IPS-NIHi11 (cell line): ENCODE measurements around the gene VPS37B.
"Not testable (repeated sequence)": the region's sequence is repeated elsewhere in the genome, so short reads cannot be mapped to it uniquely, and the experiment has no call there.

Experiments used
- DNase-seq: peaks from one replicate; pipeline ENCODE4 v3.0.0; 2012; ENCODE audit warnings: mixed read lengths, low spot score

Gene VPS37B

DNA sequence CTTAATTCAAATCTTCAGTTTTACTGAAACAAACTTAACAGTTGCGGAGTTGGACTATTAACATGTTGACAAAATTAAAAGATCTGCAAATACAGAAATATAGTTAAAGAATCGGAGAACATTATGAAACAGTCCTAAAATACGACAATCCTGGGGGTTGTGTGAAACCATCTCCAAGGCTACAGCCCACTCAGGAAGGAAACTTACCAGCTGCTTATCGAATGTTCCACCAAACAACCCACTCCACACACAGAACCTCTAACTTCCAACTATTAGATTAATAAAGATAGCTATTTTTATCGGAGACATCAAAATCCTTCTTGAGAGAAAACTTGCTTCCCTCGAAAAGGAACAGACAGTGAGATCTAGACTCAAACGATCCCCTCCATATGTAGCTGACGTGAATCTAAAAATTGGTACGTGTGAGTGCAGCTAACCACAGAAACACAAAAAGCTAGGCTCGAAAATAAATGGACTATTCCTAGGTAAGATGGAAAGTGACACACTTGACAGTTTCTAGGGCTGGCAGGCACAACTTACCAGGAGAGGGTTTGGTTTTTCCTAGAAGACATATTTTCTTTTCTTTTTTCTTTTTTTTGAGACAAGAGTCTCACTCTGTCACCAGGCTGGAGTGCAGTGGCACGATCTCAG, 12.9 kb downstream of the VPS37B start:
- no peak for DNase-seq

DNA sequence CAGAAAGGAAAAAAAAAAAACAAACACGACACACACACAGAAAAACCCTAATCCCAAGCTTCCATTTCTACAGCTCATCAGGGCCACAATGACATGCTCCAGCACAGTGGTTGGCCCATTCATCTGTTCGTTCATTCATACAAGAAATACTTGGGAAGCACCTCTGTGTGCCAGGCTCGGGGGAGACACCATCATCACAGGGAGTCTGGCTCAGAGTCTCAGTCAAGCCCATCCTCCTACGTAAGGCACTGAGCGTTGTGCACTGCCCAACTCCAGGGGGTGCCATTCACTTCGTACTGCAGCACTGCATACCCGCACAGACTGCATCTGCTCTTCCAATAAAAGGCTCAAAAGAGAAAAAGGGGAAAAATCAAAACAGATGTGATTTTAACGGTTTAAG, 15.3 kb downstream of the VPS37B start:
- peak; percentile 61 for DNase-seq

DNA sequence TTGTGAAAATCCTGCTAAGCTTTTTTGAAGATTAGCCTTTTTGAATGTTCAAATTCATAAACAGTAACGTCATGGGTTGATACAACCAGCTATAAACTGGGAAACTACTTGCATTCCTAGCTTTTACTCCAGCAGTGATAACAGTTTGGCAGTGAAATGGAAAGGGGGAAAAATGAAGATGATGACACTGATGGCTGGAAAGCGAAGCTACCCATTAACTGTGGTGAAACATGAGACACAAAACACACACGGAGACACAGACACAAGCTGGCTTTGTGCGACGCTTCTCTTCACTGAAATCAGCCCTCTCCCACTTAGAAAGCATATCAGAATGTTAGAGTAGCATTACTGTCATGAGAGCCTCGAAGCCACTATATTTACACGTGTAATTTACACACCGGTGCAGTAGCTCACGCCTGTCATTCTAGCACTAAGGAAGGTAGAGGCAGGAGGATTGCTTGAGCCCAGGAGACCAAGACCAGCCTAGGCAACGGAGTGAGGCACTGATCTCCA, 15.7 kb downstream of the VPS37B start:
- DNase-seq = no peak

DNA sequence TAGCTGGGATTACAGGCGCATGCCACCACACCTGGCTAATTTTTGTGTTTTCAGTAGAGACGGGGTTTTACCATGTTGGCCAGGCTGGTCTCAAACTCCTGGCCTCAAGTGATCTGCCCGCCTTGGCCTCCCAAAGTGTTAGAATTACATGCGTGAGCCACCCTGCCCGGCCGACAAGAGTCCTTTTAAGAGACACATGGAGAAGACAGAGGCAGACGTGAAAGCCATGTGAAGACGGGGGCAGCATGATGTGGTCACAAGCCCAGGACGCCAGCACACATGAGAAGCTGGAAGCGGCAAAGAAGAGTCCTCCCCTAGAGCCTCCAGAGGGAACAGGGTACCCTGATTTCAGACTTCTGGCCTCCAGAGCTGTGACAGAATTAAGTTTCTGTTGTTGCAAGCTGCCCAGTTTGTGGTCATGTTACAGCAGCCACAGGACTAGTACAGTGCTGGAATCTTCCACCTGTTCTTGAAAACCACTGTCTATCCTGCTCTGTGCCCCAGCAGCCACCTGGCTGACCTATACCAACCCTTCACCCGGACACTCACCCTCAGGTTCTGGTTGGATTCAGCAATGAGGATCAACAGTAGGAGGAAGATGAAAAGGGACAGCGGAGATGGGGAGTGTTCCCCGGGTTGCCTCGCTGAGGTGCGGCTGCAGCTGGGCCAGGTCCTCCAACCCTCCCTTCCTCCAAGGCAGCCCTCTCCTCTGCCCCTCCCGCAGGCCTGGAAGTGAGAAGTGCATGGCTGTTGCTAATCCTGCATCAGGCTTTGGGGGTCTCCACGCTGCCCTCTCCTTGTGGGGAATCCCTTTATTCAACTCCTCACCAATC, 16.9 kb downstream of the VPS37B start:
- DNase-seq = no peak

DNA sequence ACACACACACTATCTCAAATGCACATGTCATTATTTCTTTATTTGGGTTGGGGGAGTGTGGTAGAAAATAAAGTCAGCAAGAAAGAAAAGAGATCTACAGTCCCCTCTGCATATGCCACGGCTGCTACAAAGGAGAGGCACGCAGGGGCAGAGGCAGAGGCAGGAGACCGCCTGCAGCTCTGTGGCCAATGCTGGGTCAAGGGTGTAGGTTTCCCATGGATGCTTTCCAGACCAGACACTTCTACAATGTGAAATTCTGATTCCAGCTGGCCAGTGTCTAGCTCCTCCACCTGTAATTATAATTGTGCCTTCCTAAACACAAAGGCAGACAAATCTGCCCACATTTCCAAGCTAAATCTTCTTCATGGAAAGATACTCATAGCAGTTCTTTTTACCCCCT, 19.2 kb downstream of the VPS37B start:
- DNase-seq = no peak

DNA sequence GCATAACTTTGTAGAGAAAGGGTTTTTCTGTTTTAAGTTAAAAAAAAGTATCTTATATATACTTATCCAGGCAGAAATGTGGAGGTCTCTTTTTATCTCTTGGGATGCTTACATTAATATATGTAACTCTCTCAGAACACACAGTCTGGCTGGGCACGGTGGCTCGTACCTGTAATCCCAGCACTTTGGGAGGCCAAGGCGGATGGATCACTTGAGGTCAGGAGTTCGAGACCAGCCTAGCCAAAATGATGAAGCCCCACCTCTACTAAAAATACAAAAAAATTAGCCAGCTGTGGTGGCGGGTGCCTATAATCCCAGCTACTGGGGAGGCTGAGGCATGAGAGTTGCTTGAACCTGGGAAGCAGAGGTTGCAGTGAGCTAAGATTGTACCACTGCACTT, 19.6 kb downstream of the VPS37B start:
- not testable (repeated sequence) for DNase-seq

DNA sequence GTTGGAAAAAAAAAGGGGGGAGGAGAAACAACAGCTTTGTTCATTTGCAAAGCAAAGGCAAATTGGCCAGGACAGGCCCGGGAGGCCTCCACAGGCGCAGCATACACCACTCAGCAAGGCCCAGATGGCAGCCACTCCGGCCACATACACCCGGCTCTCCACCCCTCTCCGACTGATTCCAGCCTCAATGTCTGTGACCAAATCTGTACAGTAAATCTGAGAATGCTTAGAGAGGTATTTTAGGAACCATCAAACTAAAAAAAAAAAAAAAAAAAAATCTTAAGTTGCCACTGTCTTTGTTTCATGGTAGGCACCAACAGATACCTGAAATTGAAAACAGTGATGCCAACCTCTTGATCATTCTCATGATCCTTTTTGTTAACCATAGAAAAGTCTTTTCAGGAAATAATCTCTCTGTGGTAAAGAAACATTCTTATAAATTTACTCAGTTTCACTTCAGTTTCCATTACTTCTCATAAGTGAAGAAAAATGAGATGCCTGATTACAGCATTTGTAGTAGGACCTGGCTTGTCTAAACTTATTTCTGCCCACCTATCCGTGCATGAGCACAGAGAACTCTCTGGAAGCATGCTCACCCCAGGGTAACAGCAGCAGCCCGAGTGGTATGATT, 20.2 kb downstream of the VPS37B start:
- DNase-seq = no peak

DNA sequence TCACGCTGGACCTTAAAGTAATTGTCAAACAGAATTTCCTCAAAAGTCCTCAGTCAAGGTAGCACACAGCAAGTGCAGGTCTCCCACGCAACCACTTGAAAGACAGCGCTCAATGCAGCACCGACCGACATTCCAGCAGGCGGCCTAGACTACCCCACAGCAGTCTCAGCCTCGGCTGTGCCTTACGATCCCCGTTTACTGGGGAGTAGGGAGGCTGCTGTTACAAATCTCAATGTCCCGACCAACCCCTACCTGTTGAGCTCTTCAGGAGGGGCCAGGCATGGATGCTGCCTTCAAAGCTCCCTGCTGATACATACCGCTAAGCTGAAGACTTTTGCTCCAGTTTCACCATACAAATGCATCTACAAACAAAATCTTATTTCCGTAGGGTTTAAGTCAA, 21.8 kb downstream of the VPS37B start:
- no peak for DNase-seq

DNA sequence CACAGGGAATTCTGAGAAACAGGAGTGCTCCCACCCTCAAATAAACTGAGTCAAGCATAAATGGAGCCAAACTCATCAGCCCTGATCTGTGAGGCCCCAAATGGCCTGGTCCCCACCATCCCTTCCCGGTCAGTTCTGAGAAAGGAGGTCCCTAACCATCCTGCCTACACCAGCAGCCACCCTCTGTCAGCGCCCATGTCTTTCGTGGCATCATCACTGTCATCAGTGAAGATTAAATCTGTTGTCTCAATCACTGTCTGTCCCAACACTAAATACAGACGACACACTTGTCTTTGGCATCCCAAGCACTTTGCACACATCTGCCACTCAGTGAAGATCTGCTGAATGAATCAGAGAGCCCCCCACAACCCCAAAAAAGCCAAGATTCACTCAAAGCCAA, 22.4 kb downstream of the VPS37B start:
- no peak for DNase-seq

DNA sequence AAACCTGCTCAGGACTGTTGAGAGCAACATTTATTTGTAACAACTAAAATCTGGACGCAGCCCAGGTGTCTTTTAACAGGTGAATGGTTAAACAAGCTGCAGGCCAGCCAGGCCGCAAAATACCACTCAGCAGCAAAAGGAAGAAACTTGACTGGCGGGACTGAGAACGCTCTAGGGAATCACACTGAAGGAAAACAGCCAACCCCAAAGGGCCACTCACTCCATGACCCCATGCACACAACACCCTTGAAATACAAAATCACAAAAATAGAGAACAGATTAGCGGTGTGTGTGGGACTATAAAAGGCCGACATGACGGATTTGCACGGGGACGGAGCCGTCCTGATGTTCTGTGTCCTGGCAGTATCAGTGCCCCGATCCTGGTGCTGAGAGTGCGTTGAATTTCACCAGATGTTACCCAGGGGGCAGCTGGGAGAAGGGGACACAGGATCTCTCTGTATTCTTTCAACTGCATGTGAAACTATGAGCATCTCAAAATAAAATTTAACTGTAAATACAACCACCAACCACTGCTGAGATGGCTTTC, 23.0 kb downstream of the VPS37B start:
- no peak for DNase-seq

DNA sequence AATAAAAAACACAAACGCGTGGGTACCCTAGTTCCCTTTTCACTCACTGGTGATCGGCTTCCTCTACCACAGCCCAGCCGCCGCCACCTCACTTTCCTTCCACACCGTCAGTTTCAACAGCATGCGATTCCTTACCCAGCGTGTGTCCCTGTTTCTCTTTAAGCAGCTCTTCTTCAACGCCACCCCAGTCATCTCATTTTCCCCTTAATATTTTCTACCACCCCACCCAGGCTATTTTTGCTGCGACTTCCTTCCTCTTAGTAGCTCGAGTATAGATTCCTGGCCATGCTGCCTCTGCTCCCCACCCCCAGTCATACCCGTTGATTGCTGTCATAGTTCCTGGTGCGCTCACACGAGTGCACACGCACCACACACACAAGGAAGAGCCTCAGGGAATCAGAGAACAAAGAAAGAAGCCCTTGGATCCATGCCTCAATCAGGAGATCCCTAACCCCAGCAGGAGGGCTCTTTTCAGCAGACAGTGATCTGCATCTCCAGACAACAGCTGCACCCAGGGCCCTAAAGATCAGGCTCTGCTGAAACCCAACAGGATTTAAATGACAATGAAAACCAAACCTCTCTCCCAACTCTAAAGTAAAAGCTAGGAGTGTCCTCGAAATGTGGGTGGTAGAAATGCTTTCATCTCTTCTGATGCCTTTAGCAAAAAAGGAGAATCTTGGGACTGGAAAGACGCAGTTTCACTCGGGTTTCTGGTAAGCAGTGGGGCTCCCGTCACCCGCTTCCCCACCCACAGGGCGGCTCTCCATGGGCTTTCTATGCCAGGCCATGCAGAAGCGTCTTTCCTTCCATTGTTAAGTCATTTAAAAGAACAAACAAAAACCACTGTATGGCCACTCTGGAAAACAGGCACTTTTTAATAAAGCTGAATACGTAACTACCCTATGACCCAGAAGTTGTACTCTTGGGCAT, 23.8 kb downstream of the VPS37B start:
- peak; percentile 86 for DNase-seq

DNA sequence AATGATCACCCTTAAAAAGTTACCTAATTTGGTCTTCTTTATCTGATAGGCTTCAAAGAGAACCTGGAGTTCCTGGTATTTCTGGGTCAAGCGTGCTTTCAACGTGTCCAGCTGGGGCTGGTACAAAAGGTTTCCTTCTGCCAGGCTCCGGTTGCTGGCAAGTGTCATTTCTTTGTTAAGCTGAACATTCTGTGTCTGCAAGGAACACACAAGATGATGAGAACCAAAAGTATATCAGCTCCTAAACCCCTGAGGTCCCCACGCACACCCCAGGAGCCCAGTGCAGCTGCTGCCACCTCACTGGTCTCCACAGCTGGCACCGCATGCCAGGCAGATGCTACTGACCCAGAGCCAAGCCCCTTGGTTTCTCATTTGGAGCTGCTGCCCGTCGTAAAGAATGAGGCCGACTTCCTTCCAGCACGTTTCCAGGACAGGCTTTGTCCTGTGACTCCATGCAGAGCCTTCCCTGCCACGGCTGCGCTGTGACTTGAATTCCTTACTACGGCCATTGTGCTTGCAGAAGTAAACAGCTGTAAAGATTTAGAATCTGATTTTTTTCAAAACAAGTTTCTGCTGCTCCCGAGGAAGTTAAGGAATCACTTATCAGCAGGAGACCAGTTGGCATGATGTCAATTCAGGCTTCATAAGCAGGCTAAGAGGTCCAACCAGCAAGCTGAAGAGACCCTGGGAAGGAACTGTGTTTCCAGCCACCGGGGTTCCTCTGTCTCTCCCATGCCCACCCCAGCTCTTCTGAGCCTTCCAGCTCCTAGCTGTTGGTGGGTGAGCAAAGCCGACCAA, 24.9 kb downstream of the VPS37B start:
- DNase-seq = no peak

DNA sequence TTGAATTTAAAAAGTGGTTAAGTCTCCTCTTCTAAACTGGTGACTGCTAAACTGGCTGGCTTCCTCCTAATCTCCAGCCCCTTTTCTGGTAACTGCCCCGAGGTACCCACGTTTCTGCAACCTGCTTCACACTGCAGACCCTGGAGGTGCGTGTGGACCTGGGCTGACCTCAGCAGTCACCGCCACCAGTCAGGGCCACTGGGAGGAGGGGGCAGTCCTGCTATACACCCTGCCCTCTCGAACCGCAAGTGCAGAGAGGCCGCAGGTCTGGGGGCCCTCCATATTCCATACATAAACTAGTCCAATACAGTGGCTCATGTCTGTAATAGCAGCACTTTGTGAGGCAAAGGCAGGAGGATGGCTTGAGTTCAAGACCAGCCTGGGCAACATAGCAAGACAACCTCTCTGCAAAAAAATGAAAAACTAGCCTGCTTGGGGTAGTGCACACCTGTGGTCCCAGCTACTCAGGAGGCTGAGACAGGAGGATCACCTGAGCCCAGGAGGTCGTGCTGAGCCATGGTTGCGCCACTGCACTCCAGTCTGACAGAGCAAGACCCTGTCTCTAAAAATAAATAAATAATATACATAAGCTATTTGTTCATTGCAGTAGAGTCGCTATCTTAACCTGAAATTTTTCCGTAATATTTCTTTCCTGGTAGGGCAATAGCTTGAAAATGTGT, 25.6 kb downstream of the VPS37B start:
- DNase-seq = no peak

DNA sequence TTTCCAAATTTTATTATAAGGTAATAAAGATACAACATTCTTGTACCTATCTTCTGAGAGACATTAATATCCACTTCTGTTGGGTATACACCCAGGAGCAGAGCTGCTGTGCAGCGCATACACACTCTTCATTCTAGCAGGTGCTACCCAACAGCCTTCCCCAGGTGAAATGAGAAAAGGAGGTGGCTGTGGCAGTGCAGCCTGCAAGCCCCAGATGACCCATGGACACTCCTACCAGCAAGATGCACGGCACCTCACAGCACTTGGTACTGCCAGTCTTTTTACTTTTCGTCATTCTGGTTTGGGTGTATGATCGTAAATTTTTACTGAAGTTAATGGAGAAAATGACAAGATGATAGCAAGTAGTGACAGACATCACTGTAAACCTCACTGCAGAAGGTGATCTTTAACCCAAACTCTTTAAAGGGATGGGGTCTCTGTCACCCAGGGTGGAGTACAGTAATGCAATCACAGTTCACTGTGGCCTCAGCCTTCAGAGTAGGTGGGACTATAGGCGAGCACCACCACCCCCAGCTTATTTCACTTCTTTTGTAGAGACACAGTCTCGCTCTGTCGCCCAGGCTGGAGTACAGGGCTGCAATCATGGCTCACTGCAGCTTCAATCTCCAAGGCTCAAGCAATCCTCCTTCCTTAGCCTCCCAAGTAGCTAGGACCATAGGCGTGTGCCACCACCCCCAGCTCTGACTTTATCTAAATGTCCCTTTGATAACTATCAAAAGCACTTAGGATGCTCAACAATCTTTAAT, 26.5 kb downstream of the VPS37B start:
- no peak for DNase-seq

DNA sequence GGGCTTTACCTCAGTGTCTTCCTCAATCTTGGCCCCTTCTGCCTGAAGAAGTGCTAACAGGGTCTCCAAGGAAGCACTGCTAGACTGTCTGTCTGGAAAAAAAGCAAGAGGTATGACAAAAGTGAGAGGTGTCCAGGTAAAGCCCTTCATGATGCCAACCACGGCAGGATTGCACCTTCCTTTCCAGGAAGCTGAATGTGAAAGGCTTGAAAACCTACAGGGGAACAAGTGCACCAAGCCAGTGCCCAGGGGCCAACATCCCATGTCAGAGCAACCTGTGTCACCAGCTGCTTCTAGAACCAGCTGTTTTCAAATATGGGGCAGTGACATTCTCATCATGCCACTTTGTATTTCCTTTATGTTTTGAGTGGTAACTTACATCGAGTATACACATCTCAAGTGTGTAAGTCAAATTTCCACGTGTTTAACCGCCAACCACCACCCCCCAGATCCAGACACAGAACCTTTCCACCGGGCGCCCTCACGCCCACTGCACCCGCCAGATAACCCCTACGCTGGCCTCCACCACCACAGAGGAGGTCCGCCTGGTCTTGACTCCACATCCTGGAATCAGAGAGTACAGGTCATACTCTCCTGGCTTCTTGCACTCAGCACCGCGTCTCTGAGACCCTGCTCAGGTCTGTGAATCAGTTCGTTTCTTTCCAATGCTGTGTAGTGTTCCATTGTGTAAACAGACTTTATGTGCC, 27.3 kb downstream of the VPS37B start:
- DNase-seq = peak; percentile 1

DNA sequence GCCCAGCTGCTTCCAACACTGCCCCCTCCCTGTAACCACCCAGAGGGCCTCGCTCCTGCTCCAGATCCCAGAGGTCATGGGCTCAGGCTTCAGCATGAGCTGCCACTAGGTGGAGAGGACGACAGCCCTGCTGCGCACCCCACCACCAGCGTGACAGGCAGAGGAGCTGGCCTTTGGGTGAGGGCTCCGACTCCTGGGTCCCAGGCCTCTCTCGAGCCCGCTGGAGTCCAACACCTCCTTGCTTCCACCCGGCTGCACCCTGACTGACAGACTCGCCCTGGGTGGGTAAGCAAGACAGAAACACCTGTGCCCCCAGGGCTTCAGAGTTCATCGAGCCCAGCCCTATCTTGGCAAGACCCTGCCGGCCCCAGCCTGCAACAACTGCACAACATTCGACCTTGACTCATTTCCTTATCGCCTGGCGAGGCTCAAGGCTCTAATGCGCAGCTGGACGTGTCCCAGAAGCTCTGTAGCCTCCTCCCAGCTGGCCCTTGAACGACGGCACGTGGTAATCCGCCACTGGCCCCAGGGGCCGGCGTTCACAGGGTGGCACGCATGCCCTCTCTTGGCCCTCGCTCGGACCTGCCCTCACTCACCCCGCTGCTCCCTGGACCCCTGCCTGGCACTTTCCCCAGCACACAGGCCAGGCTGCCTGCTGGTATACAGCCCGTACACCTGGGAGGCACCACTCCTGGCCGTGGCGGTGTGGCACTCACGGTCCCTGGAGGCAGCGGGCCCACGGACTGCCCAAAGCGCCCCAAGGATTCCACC, 28.0 kb downstream of the VPS37B start:
- DNase-seq = peak; percentile 75

DNA sequence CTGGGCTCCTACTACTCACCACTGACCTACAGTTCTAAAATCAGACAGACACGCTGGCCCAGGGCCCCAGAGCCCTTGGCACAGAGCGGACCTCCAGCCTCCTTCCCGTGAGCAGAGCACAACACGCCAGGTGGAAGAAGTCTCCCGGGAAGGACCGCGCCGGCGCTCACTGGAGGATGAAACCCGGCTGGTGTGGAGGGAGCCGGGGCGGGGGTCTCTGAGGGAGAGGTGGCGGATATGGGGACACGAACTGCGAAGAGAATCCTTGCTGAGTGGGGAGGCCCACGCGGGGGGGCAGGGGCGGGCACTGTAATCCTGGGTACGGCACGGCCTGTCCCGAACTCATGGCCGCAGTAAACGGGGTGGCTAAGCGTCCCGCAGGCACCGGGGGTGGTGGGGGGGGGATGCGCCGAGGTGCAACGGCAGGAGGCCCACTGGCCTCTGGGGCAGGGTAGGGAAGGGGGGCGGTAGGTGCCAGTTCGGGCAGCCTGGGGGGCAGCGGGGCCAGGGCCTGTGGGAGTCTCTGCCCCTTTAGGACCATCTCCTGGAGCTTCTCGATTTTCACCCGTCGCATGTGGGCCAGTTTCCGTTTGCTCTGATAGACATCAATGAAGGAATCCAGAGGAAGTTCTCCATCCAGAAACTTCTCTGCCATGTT, 28.8 kb downstream of the VPS37B start:
- DNase-seq = no peak
